ENCODE results near the gene UTP3.
"Not testable (repeated sequence)": the region's sequence is repeated elsewhere in the genome, so short reads cannot be mapped to it uniquely, and the experiment has no call there.

GRCh38 chr4:70726515-70726914, 38.2 kb downstream of the UTP3 start:
- TF ChIP-seq CTCF, POLR2A (IDR thresholded peaks at IDR 0.05): not testable (repeated sequence)
